RWPE1 (cell line): Measurements from ENCODE around the gene CAMK2B.

ENCODE experiments used
- CTCF ChIA-PET: fragments of 350-600 bp; sonication (Branson Sonifier 250); formaldehyde crosslinking; extraction: SDS; loops from one replicate; lab custom pipeline; 2021; lab: Yijun Ruan, JAX
- POLR2A ChIA-PET: fragments of 400-600 bp; formaldehyde crosslinking; extraction: SDS; loops from one replicate; lab custom pipeline; 2020; ENCODE audit warnings: antibody characterized with exemption; ENCODE audit not compliant: low non-redundant PET; lab: Yijun Ruan, JAX
- DNase-seq: peaks from one replicate; pipeline ENCODE4 v3.0.0; 2012; ENCODE audit warnings: low spot score
- H3K27ac ChIP-seq: fragments of 450-650 bp; 2 replicates; pipeline ENCODE4 v1.5.1; 2017
- TF ChIP-seq, protein P1 (sequence below): fragments of 450-650 bp; conservative IDR thresholded peaks from 2 replicates; pipeline ENCODE4 v1.5.1; 2017; ENCODE audit warnings: low read depth, mild to moderate bottlenecking

The CAMK2B gene

DNA sequence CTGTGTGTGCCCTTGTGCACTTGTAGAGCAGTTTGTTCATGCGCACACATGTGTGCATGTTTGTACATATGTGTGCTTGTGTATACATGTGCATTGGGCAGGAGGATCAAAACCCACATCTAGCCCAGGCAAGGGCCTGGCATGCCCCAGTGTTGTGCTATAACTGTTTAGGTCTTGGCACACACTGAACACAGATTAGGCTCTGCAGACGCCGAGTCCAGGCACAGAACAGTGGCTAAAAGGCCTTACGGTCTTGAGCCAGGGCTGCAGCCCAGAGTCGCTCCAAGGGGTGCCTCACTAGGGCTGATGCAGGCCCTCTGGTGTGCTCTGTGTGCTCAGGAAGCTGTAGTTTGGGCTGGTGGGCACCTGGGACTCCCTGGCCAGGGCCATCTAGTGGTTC is 68.9 kb downstream of the CAMK2B start:
- POLR2A ChIA-PET = no interaction called here
- DNase-seq = no peak
- CTCF ChIA-PET = no interaction called here
- H3K27ac ChIP-seq = peak overlapping the region; percentile 95
- TF ChIP-seq, protein P1, sequence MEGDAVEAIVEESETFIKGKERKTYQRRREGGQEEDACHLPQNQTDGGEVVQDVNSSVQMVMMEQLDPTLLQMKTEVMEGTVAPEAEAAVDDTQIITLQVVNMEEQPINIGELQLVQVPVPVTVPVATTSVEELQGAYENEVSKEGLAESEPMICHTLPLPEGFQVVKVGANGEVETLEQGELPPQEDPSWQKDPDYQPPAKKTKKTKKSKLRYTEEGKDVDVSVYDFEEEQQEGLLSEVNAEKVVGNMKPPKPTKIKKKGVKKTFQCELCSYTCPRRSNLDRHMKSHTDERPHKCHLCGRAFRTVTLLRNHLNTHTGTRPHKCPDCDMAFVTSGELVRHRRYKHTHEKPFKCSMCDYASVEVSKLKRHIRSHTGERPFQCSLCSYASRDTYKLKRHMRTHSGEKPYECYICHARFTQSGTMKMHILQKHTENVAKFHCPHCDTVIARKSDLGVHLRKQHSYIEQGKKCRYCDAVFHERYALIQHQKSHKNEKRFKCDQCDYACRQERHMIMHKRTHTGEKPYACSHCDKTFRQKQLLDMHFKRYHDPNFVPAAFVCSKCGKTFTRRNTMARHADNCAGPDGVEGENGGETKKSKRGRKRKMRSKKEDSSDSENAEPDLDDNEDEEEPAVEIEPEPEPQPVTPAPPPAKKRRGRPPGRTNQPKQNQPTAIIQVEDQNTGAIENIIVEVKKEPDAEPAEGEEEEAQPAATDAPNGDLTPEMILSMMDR = no peak

DNA sequence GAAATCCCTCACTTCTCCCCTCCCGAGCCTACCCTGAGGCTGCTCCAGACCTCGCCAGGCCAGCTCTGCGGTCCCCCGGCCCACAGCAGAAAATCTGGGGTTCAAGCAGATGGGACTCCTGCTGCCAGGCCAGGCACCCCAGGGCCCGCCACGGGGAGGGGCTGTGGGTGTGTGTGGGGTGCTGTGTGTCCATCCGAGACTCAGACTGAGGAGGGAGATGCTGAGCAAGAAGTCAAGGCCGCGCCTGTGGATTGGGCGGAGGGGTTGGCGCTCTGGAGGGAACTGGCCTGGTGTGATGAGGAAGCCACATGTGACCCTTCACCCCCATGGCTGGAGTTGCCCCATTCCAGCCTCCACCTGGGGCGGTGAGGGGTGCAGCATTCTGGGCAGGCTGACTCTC is 73.5 kb downstream of the CAMK2B start:
- TF ChIP-seq, protein P1 = no peak
- ChIA-PET POLR2A (no interaction called here), CTCF (interaction anchor here (0.5 to 1.0 kb wide), 2 partner anchors 11 to 89 kb away, joined by 3 to 4 read pairs; no protein-coding TSS in a partner anchor)
- no peak for DNase-seq
- H3K27ac ChIP-seq = no peak overlapping the region

DNA sequence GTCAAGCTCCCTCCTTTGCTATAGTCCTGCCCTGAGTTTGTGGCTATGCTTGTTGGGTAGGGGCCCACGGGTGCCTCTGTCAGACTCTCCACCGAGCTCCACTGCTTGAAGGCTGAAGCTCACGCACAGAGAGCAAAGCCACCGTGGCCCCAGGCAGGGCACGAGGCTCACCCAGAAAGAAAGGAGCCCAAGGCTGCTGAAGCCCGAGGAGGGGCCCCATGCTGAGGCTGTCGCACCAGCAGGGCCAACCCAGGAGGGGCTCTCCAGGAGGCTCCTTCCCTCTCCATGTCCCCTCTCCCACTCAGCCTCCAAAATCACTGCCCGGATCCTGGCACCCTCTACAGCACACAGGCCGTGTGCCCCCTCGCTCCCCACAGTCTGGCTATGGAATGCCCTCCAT is 74.1 kb downstream of the CAMK2B start:
- POLR2A ChIA-PET = no interaction called here

DNA sequence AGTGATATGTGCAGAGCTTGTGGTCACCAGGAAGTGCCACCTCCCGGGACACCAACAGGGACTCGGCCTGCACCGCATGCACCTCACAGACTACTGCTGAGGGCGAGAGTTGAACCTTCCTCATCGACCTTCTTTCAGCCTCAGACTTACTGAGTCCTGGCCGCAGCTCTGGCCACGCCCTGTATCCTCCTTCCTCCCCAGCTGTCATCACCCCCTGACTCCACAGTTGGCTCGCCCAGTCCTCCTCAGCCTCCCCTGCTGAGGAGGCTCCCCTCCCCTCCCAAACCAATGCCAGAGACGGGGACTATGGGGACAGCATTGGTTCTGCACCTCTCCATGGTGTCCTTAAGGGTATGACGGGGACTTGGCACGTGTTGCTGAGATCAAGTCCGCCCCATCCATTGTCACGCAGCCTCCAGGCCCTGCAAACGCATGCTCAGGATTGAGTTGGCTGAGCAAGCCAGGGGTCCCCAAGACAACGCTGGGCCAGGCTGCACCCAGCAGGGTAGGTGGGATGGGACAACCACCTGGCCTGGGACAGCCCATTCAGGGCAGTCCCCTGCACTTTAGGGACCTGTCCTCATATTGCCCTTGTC is 75.7 kb downstream of the CAMK2B start:
- H3K27ac ChIP-seq = no peak overlapping the region
- DNase-seq = no peak
- TF ChIP-seq, protein P1 = no peak
- CTCF ChIA-PET = interaction anchor here (0.6 kb wide), 1 partner anchor 46 kb away, joined by 4 read pairs; no protein-coding TSS in a partner anchor
- POLR2A ChIA-PET = no interaction called here

More for the DNA sequence above, 74.1 kb downstream of the CAMK2B start:
- DNase-seq = no peak
- CTCF ChIA-PET = interaction anchor here (0.5 to 1.0 kb wide), 2 partner anchors 11 to 89 kb away, joined by 3 to 4 read pairs; no protein-coding TSS in a partner anchor
- TF ChIP-seq, protein P1 = no peak
- peak overlapping the region; percentile 16; the same call in 1 of the 2 replicates for H3K27ac ChIP-seq

DNA sequence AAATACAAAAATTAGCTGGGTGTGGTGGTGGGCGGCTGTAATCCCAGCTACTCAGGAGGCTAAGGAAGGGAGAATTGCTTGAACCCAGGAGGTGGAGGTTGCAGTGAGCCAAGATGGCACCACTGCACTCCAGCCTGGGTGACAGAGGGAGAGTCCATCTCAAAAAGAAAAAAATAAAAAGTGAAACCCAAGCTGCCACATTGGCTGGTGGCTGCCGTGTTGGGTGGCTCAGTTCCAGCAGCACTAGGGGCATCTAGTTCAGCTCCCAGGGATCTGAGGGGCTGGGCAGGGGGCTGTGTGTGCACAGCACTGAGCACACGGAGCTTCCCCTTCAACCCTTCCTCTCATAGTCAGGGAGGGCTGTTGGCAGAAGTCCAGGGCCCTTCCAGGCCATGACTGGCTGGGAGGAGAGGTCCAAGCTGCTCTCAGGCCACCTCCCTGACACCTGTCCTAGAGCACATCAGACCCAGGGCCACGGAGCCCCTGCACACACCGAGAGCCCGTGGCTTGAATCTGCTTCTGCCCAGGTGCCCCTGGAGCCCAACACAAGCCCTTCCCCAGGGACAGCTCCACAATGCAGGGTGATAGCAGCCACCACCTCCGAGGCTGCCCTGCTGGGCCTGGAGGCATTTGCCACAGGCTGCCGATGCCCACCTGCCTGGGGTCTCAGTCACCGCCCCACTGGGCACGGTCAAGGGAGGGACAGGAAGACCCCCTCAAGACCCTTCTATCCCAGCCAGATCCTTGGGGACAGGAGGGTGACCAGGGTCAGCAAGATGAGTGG is 77.3 kb downstream of the CAMK2B start:
- ChIA-PET CTCF (interaction anchor here (0.6 to 0.7 kb wide), 2 partner anchors 28 to 275 kb away, joined by 3 read pairs; no protein-coding TSS in a partner anchor), POLR2A (no interaction called here)
- no peak overlapping the region; the same call in 1 of the 2 replicates for H3K27ac ChIP-seq
- TF ChIP-seq, protein P1 = no peak
- no peak for DNase-seq

DNA sequence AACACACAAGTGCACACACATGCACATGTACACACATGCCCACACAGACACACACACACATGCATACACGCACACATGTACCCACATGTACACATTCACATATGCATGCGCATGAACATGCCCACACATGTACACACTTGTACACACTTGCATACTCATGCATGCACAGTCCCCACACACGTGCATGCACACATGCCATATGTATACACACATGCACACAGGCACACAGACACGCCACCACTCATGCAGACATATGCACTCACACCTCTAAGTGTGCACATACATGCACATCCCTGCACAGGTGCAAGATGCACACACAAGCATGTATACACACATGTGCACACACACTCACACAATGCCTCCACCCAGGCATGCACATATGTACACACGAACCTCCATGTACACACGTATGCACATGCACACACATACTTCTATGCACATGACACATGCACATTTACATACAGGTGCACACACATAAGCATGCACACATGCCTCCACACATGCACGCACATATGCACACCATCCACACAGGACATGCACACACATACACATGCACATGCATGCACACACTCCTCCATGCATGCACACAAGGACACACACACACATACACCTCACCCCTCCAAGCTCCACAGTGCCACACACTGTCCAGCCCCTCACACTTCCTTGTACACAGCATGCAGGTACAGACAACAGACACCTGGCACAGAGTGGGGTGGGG is 78.8 kb downstream of the CAMK2B start:
- ChIA-PET POLR2A (no interaction called here), CTCF (interaction anchor here (0.5 kb wide), 1 partner anchor 221 kb away, joined by 5 read pairs; no protein-coding TSS in a partner anchor)
- no peak overlapping the region; the same call in 1 of the 2 replicates for H3K27ac ChIP-seq
- DNase-seq = no peak
- TF ChIP-seq, protein P1 = no peak
